HCT116 (cell line): ENCODE results near the gene TASP1. TPM values are rescaled to one million over a fixed set of nuclear protein-coding genes. Genes with fewer than 3 reads are reported as not detected.

ENCODE experiments used
- ATAC-seq: fragments of 200-7000 bp; cut with Tn5 transposase; 2 replicates; pipeline ENCODE4 v1.9.1; 2020; ENCODE audit warnings: mild to moderate bottlenecking, moderate library complexity
- BruUV-seq: library from RNA; stranded (reverse); fragments of 400-500 nt; replicated peaks from 2 replicates; lab custom pipeline; 2021; lab: Mats Ljungman, UMichigan
- CTCF ChIA-PET: fragments of 300-600 bp; sonication (Branson Sonifier 250); formaldehyde crosslinking; loops from one replicate; lab custom pipeline; 2021; ENCODE audit warnings: antibody characterized with exemption; lab: Charles Lee
- POLR2A ChIA-PET: fragments of 300-600, 350-600 bp; sonication (Branson Sonifier 250); formaldehyde crosslinking; loops from one replicate; lab custom pipeline; 2021; ENCODE audit warnings: antibody characterized with exemption; lab: Charles Lee
- RAD21 ChIA-PET, 2 experiments: fragments of 300-600 bp; sonication (Branson Sonifier 250); formaldehyde crosslinking; loops; one replicate each; lab custom pipeline; 2023; ENCODE audit warnings: low total read pairs in 2 of 2; ENCODE audit not compliant: uncharacterized antibody in 2 of 2, unreplicated experiment in 2 of 2, low non-redundant PET in 1 of 2; lab: Charles Lee
- DNase-seq: peaks from one replicate; pipeline ENCODE4 v3.0.0-alpha.2; 2010; ENCODE audit warnings: low read depth, low spot score
- H2AFZ ChIP-seq: fragments of 200-600 bp; shearing (Covaris generic), sonication (generic); 2 replicates; pipeline ENCODE4 v1.6.1; 2017; ENCODE audit warnings: low read depth, mixed run types, mixed read lengths, antibody characterized with exemption, low read length; ENCODE audit not compliant: poor library complexity, severe bottlenecking
- H3K27ac ChIP-seq: 2 replicates; pipeline ENCODE4 v1.5.1; 2012; ENCODE audit warnings: low read depth, low read length
- H3K27me3 ChIP-seq: fragments of 200-600 bp; sonication (generic); 2 replicates; pipeline ENCODE4 v1.6.1; 2016; ENCODE audit warnings: mixed run types, low read length, mixed read lengths; ENCODE audit not compliant: insufficient read depth
- H3K36me3 ChIP-seq, 2 experiments: fragments of 200-500 bp in 1 of 2; fragments of 200-600 bp in 1 of 2; sonication (Bioruptor generic) in 1 of 2; sonication (generic) in 1 of 2; 2 replicates each; pipeline versions ENCODE4 v1.5.1 to v1.6.1; 2014 to 2016; ENCODE audit warnings: low read length in 2 of 2, inconsistent platforms in 1 of 2, mixed read lengths in 1 of 2, mixed run types in 1 of 2; ENCODE audit not compliant: insufficient read depth in 2 of 2, control insufficient read depth in 1 of 2
- H3K4me1 ChIP-seq, 2 experiments: fragments of 200-600 bp in 1 of 2; sonication (generic) in 1 of 2; 2 replicates each; pipeline versions ENCODE4 v1.5.1 to v1.6.1; 2012 to 2017; ENCODE audit warnings: low read length in 2 of 2, inconsistent platforms in 1 of 2, mild to moderate bottlenecking in 1 of 2, mixed read lengths in 1 of 2, mixed run types in 1 of 2, moderate library complexity in 1 of 2; ENCODE audit not compliant: insufficient read depth in 2 of 2, control insufficient read depth in 1 of 2
- H3K4me2 ChIP-seq: fragments of 200-600 bp; sonication (generic); 2 replicates; pipeline ENCODE4 v1.6.1; 2017; ENCODE audit warnings: mixed run types, low read length, mixed read lengths
- H3K4me3 ChIP-seq, 2 experiments: fragments of 200-600 bp in 1 of 2; sonication (generic) in 1 of 2; replicated peaks in 1 of 2; 2 replicates each; pipeline ENCODE4 v1.5.1; 2011 to 2016; ENCODE audit warnings: low read length in 2 of 2, control low read depth in 1 of 2, low read depth in 1 of 2, mild to moderate bottlenecking in 1 of 2, mixed read lengths in 1 of 2, mixed run types in 1 of 2
- H3K79me2 ChIP-seq: fragments of 200-600 bp; sonication (generic); 2 replicates; pipeline ENCODE4 v1.6.1; 2017; ENCODE audit warnings: mild to moderate bottlenecking, mixed run types, low read length, moderate library complexity, mixed read lengths; ENCODE audit not compliant: insufficient read depth
- H3K9ac ChIP-seq: fragments of 200-600 bp; sonication (generic); 2 replicates; pipeline ENCODE4 v1.6.1; 2016; ENCODE audit warnings: low read length, mixed read lengths
- H3K9me2 ChIP-seq: fragments of 200-600 bp; sonication (generic), shearing (Covaris generic); 2 replicates; pipeline ENCODE4 v1.6.1; 2017; ENCODE audit warnings: mixed run types, mild to moderate bottlenecking, moderate library complexity; ENCODE audit not compliant: insufficient read depth
- H3K9me3 ChIP-seq, 2 experiments: fragments of 200-500 bp in 1 of 2; fragments of 200-600 bp in 1 of 2; sonication (Bioruptor generic) in 1 of 2; sonication (generic) in 1 of 2; 2 replicates each; pipeline ENCODE4 v1.6.1; 2014 to 2017; ENCODE audit warnings: low read length in 2 of 2, mixed read lengths in 2 of 2, inconsistent platforms in 1 of 2, low read depth in 1 of 2, mild to moderate bottlenecking in 1 of 2, mixed run types in 1 of 2, moderate library complexity in 1 of 2; ENCODE audit not compliant: control insufficient read depth in 1 of 2, insufficient read depth in 1 of 2
- H4K20me1 ChIP-seq: fragments of 200-600 bp; sonication (generic), shearing (Covaris generic); 2 replicates; pipeline ENCODE4 v1.6.1; 2017; ENCODE audit warnings: mixed run types, mild to moderate bottlenecking, moderate library complexity; ENCODE audit not compliant: insufficient read depth
- ATF3 ChIP-seq: IDR thresholded peaks from 2 replicates; pipeline ENCODE4 v1.6.1; 2012
- CEBPB ChIP-seq: IDR thresholded peaks from 2 replicates; pipeline ENCODE4 v1.6.1; 2012; ENCODE audit warnings: low read depth
- CTCF ChIP-seq, 3 experiments: fragments of 200-600 bp in 1 of 3; sonication (generic) in 1 of 3; IDR thresholded peaks in 2 of 3; conservative IDR thresholded peaks in 1 of 3; 2 replicates each; pipeline ENCODE4 v1.5.1; 2012 to 2017; ENCODE audit warnings: low read depth in 2 of 3, low read length in 2 of 3, antibody characterized with exemption in 1 of 3, borderline replicate concordance in 1 of 3, control low read depth in 1 of 3, mild to moderate bottlenecking in 1 of 3, mixed read lengths in 1 of 3, mixed run types in 1 of 3, moderate library complexity in 1 of 3; ENCODE audit not compliant: insufficient read depth in 1 of 3
- EGR1 ChIP-seq: IDR thresholded peaks from 2 replicates; pipeline ENCODE4 v1.6.1; 2012; ENCODE audit warnings: low read depth
- ELF1 ChIP-seq: IDR thresholded peaks from 2 replicates; pipeline ENCODE4 v1.6.1; 2012; ENCODE audit warnings: low read depth, borderline replicate concordance
- EZH2phosphoT487 ChIP-seq: fragments of 200-600 bp; IDR thresholded peaks from 2 replicates; pipeline ENCODE4 v1.6.1; 2018; ENCODE audit warnings: antibody characterized with exemption, borderline replicate concordance
- JUND ChIP-seq: IDR thresholded peaks from 2 replicates; pipeline ENCODE4 v1.6.1; 2012
- POLR2A ChIP-seq: IDR thresholded peaks from 2 replicates; pipeline ENCODE4 v1.7.0; 2011; ENCODE audit warnings: borderline replicate concordance; ENCODE audit not compliant: insufficient read depth, insufficient read length; ENCODE audit errors: extremely low read depth
- RAD21 ChIP-seq: IDR thresholded peaks from 2 replicates; pipeline ENCODE4 v1.6.1; 2012; ENCODE audit warnings: low read depth, mild to moderate bottlenecking
- REST ChIP-seq: IDR thresholded peaks from 2 replicates; pipeline ENCODE4 v1.6.1; 2012; ENCODE audit warnings: low read depth
- SIN3A ChIP-seq: IDR thresholded peaks from 2 replicates; pipeline ENCODE4 v1.6.1; 2012; ENCODE audit warnings: low read depth
- SRF ChIP-seq: IDR thresholded peaks from 2 replicates; pipeline ENCODE4 v1.6.1; 2012; ENCODE audit warnings: low read depth
- TCF7L2 ChIP-seq: IDR thresholded peaks from 2 replicates; pipeline ENCODE4 v1.7.0; 2011; ENCODE audit warnings: borderline replicate concordance, inconsistent platforms; ENCODE audit not compliant: insufficient read depth, insufficient read length; ENCODE audit errors: extremely low read depth
- ZFX ChIP-seq: fragments of 450-650 bp; IDR thresholded peaks from 2 replicates; pipeline ENCODE4 v1.6.1; 2017
- intact Hi-C: fragments of 100-400 bp; cut with micrococcal nuclease; formaldehyde crosslinking; loops from 2 replicates; pipeline ENCODE4 v1.10.0; 2022
- total RNA-seq: library from RNA; stranded (reverse); gene quantifications from one replicate; pipeline ENCODE4 v1.2.1, GENCODE V29; 2021; ENCODE audit not compliant: unreplicated experiment

The TASP1 gene
- total RNA-seq, 1 experiment from 2014 or later, result 19.1 TPM

DNA sequence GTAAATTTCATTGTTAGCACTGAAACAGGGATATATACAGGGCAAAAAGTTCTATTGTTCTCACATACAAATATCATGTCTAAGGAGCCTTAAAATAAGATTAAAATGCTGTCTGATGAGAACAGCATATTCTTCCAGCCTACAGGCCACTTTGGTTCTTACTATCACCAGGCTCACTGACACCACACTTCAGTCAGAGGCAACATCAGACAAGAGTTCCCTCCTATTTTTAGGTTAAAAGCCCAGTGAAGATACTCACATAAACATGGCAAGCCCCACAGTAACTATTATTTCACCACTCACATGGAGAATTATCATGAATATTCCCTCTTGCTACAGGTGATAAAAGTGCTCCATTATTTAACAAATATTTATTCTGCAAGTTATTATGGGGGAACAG is 241.9 kb downstream of the TASP1 start:
- Histone ChIP-seq H3K9me3 (no peaks in the 10 kb centered on the region), H3K27ac (no peak overlapping the region), H3K4me2 (no peak overlapping the region), H3K9ac (no peak overlapping the region), H2AFZ (no peak overlapping the region), H3K36me3 (no peaks in the 10 kb centered on the region), H3K4me1 (peaks cover 0 to 5% of the 10 kb centered on the region in 2 experiments; a peak in 1 of 4 replicates), H3K9me2 (no peaks in the 10 kb centered on the region), H4K20me1 (no peaks in the 10 kb centered on the region), H3K27me3 (no peaks in the 10 kb centered on the region), H3K79me2 (no peaks in the 10 kb centered on the region), H3K4me3 (no peak overlapping the region)
- CTCF ChIA-PET, result no interaction called here
- ATAC-seq, result no peak
- no peak for DNase-seq
- TF ChIP-seq RAD21 (no peak), ZFX (no peak), EGR1 (no peak)
- POLR2A ChIA-PET, result no interaction called here
- intact Hi-C loops, result no loop called here
- RAD21 ChIA-PET, result no interaction called here
- no TSS peak for BruUV-seq

GRCh38 chr20:13396022-13396421 is 242.7 kb downstream of the TASP1 start:
- no peaks in the 10 kb centered on the region for H3K9me3 ChIP-seq
- H3K27ac ChIP-seq, result no peak overlapping the region
- H3K36me3 ChIP-seq, result no peaks in the 10 kb centered on the region
- no peaks in the 10 kb centered on the region for H3K9me2 ChIP-seq
- no peak for TF ChIP-seq JUND
- no peak for TF ChIP-seq SIN3A
- no peak for TF ChIP-seq POLR2A
- no peak for TF ChIP-seq REST
- no peak for TF ChIP-seq ATF3
- TF ChIP-seq ZFX, result no peak
- no peak for TF ChIP-seq SRF
- no peak for TF ChIP-seq EGR1
- TF ChIP-seq ELF1, result no peak
- no peak for TF ChIP-seq TCF7L2
- TF ChIP-seq CEBPB, result no peak
- no peak for TF ChIP-seq EZH2phosphoT487
- no peak for TF ChIP-seq CTCF (IDR thresholded peaks at IDR 0.05 in 2 of 3, conservative IDR thresholded peaks at IDR 0.05 in 1 of 3; ENCODE audit: borderline replicate concordance in 1 of 3, insufficient read depth in 1 of 3, low read depth in 2 of 3, low read length in 2 of 3)
- TF ChIP-seq RAD21, result no peak
- BruUV-seq, result no TSS peak
- DNase-seq (no peak), ATAC-seq (no peak)
- H2AFZ ChIP-seq, result no peak overlapping the region
- H3K4me1 ChIP-seq, result peaks cover 0 to 5% of the 10 kb centered on the region in 2 experiments; a peak in 1 of 4 replicates
- POLR2A ChIA-PET, result no interaction called here
- H3K4me3 ChIP-seq, result no peak overlapping the region
- no peaks in the 10 kb centered on the region for H3K27me3 ChIP-seq
- RAD21 ChIA-PET, result no interaction called here
- H4K20me1 ChIP-seq, result no peaks in the 10 kb centered on the region
- no peaks in the 10 kb centered on the region for H3K79me2 ChIP-seq
- CTCF ChIA-PET, result no interaction called here
- H3K9ac ChIP-seq, result no peak overlapping the region
- H3K4me2 ChIP-seq, result no peak overlapping the region
- intact Hi-C loops, result no loop called here
